Mammary epithelial cell (primary cell): ENCODE measurements around the gene HAO2.

ENCODE experiments used
- EZH2 ChIP-seq: IDR thresholded peaks from 2 replicates; pipeline ENCODE4 v1.6.1; 2012; ENCODE audit warnings: low read length, inconsistent platforms, borderline replicate concordance
- TF ChIP-seq, protein P1 (sequence below), 2 donors: IDR thresholded peaks in 1 of 2; conservative IDR thresholded peaks in 1 of 2; 2 replicates each; pipeline ENCODE4 v1.5.1; 2011 to 2012; ENCODE audit warnings: inconsistent platforms in 2 of 2, low read length in 2 of 2, mild to moderate bottlenecking in 2 of 2, control low read depth in 1 of 2, low read depth in 1 of 2; ENCODE audit not compliant: insufficient read depth in 1 of 2; ENCODE audit errors: extremely low read depth in 1 of 2

DNA sequence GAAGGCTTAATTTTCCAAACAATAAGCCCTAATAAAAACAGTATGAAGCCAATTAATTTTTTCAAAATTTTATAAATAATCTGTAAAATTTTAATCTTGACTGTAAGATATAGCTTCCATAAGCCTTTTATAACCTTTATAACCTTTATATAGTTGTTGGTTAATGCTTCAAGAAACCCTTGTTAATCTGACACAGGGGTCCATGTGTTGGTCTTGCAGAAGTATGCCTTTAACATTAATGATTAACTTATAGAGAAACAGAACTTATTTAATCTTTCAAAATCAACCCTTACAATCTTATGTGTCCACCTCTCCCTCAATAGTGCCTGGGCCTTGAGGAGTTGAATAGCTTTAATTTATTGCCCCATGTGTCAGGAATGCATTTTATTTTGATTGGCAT lies 23.2 kb upstream of the HAO2 start:
- no peak for TF ChIP-seq EZH2
- TF ChIP-seq, protein P1, sequence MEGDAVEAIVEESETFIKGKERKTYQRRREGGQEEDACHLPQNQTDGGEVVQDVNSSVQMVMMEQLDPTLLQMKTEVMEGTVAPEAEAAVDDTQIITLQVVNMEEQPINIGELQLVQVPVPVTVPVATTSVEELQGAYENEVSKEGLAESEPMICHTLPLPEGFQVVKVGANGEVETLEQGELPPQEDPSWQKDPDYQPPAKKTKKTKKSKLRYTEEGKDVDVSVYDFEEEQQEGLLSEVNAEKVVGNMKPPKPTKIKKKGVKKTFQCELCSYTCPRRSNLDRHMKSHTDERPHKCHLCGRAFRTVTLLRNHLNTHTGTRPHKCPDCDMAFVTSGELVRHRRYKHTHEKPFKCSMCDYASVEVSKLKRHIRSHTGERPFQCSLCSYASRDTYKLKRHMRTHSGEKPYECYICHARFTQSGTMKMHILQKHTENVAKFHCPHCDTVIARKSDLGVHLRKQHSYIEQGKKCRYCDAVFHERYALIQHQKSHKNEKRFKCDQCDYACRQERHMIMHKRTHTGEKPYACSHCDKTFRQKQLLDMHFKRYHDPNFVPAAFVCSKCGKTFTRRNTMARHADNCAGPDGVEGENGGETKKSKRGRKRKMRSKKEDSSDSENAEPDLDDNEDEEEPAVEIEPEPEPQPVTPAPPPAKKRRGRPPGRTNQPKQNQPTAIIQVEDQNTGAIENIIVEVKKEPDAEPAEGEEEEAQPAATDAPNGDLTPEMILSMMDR (conservative IDR thresholded peaks at IDR 0.05 in 1 of 2, IDR thresholded peaks at IDR 0.05 in 1 of 2; ENCODE audit: extremely low read depth in 1 of 2, insufficient read depth in 1 of 2, low read depth in 1 of 2, low read length in 2 of 2) = no peak
